Measurements from ENCODE around the gene ASPRV1.

DNA sequence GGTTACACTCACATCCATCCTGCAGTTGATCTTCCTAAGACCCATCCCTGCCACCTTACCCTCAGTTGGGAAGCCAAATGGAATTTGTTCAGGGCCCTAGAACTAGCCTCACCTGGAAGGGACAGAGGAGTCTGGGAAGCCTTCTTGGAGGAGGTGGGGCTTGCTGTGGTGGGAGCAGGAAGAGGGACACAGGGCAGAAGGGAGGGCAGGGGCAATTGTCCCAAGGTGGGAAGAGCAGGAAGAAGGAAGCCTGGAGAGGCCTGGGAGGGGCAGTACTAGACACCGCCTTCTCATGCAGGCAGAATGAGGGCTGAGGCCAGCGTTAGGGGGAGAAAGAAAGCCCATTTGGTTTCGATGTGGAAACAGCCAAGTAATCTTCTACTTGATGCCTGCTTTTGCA lies 34.1 kb upstream of the ASPRV1 start:
- TF ChIP-seq SUZ12 (IDR thresholded peaks at IDR 0.05; ENCODE audit: extremely low read depth, insufficient read depth, insufficient read length) = no peak
- no peak for TF ChIP-seq ZNF274 (IDR thresholded peaks at IDR 0.05; ENCODE audit: low read depth, low read length)
- TF ChIP-seq YY1 (IDR thresholded peaks at IDR 0.05; ENCODE audit: insufficient read depth, insufficient read length) = no peak

Measured in NT2/D1 (cell line).